Measurements from ENCODE around the gene CAP1. TPM values are rescaled to one million over a fixed set of nuclear protein-coding genes. Genes with fewer than 3 reads are reported as not detected.
A peak's percentile ranks its signal among the peaks of the same experiment; 100 is the strongest.
"Not testable (repeated sequence)": the region's sequence is repeated elsewhere in the genome, so short reads cannot be mapped to it uniquely, and the experiment has no call there.

The CAP1 gene
- total RNA-seq, 1 donor, result 270 TPM

GRCh38 chr1:40020447-40021085 lies 20.0 kb upstream of the CAP1 start:
- H3K4me1 ChIP-seq (ENCODE audit: insufficient read depth, low read length), result peaks cover 5% of the 10 kb centered on the region

DNA sequence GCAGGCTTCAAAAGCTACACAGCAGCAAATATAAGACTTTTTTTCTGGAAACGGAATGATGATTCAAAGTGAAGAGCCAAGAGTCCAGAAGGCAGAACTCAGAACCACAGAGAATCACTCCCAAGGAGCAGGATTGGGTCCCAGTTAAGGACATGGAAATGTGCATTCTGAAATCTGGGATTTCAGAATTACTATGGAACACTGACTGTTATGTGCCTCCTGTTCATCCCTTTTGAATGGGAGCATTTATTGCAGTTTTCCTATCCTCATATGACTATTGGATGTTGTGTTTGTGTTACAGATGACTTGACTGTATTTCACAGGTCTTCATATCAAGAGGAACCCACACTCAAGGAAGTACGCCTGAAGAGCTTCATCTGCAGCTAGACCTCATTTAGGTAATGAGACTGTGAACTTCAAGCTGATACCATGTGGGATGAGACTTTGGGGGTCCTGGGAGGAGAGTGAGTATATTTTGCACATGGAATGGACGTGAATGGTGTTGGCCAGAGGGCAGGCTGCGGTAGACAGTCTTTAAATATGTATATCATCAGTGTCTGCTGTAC lies 17.1 kb upstream of the CAP1 start:
- H3K27me3 ChIP-seq (ENCODE audit: insufficient read depth, low read length), result no peaks in the 10 kb centered on the region
- H3K9me3 ChIP-seq (ENCODE audit: low read depth, low read length), result no peaks in the 10 kb centered on the region
- H3K4me1 ChIP-seq (ENCODE audit: insufficient read depth, low read length), result peaks cover 5% of the 10 kb centered on the region
- no peak overlapping the region for H3K4me3 ChIP-seq (ENCODE audit: low read length)

More at GRCh38 chr1:40020447-40021085, 20.0 kb upstream of the CAP1 start:
- H3K27me3 ChIP-seq (ENCODE audit: insufficient read depth, low read length), result no peaks in the 10 kb centered on the region
- no peaks in the 10 kb centered on the region for H3K9me3 ChIP-seq (ENCODE audit: low read depth, low read length)
- H3K4me3 ChIP-seq (ENCODE audit: low read length), result no peak overlapping the region

- Histone ChIP-seq H3K27me3 (ENCODE audit: insufficient read depth, low read length) (no peaks in the 10 kb centered on the region), H3K9me3 (ENCODE audit: low read depth, low read length) (no peaks in the 10 kb centered on the region), H3K4me3 (ENCODE audit: low read length) (no peak overlapping the region), H3K4me1 (ENCODE audit: insufficient read depth, low read length) (peaks cover 10% of the 10 kb centered on the region)
These were observed 15.9 kb upstream of the CAP1 start for GRCh38 chr1:40024671-40025070.

GRCh38 chr1:40027647-40028046 lies 12.9 kb upstream of the CAP1 start:
- Histone ChIP-seq H3K4me1 (ENCODE audit: insufficient read depth, low read length) (peaks cover 13% of the 10 kb centered on the region), H3K4me3 (ENCODE audit: low read length) (no peak overlapping the region), H3K9me3 (ENCODE audit: low read depth, low read length) (no peaks in the 10 kb centered on the region), H3K27me3 (ENCODE audit: insufficient read depth, low read length) (no peaks in the 10 kb centered on the region)

DNA sequence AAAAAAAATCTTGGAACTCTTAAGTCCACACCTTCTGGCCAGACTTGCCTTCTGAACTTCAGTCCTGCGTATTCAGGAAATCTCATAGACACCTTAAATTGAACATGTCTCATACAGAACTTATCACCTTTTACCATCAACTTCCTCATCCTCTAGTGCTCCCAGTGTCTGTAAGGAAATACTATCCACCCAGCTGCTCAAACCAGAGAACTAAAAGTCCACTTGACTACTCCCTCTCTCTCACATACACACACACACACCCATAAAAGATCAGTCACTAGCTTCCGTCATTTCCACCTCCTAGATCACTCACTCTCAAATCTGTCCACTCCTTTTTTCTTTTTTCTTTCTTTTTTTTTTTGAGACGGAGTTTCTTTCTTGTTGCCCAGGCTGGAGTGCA lies 10.9 kb upstream of the CAP1 start:
- H3K9me3 ChIP-seq (ENCODE audit: low read depth, low read length), result no peaks in the 10 kb centered on the region
- no peak overlapping the region for H3K4me3 ChIP-seq (ENCODE audit: low read length)
- no peaks in the 10 kb centered on the region for H3K27me3 ChIP-seq (ENCODE audit: insufficient read depth, low read length)
- H3K4me1 ChIP-seq (ENCODE audit: insufficient read depth, low read length), result peaks cover 27% of the 10 kb centered on the region

- H3K4me1 ChIP-seq (ENCODE audit: insufficient read depth, low read length), result peaks cover 38% of the 10 kb centered on the region
- H3K9me3 ChIP-seq (ENCODE audit: low read depth, low read length), result no peaks in the 10 kb centered on the region
- no peak overlapping the region for H3K4me3 ChIP-seq (ENCODE audit: low read length)
- no peaks in the 10 kb centered on the region for H3K27me3 ChIP-seq (ENCODE audit: insufficient read depth, low read length)
These were observed 9.9 kb upstream of the CAP1 start for GRCh38 chr1:40030528-40031135.

- H3K27me3 ChIP-seq (ENCODE audit: insufficient read depth, low read length), result no peaks in the 10 kb centered on the region
- H3K4me1 ChIP-seq (ENCODE audit: insufficient read depth, low read length), result peaks cover 55% of the 10 kb centered on the region
- no peaks in the 10 kb centered on the region for H3K9me3 ChIP-seq (ENCODE audit: low read depth, low read length)
- H3K4me3 ChIP-seq (ENCODE audit: low read length), result no peak overlapping the region
These were observed 8.2 kb upstream of the CAP1 start for GRCh38 chr1:40032240-40032891.

GRCh38 chr1:40034869-40035268 lies 5.7 kb upstream of the CAP1 start:
- no peaks in the 10 kb centered on the region for H3K9me3 ChIP-seq (ENCODE audit: low read depth, low read length)
- no peak overlapping the region for H3K4me3 ChIP-seq (ENCODE audit: low read length)
- H3K27me3 ChIP-seq (ENCODE audit: insufficient read depth, low read length), result no peaks in the 10 kb centered on the region
- peaks cover 74% of the 10 kb centered on the region for H3K4me1 ChIP-seq (ENCODE audit: insufficient read depth, low read length)

- Histone ChIP-seq H3K27me3 (ENCODE audit: insufficient read depth, low read length) (no peaks in the 10 kb centered on the region), H3K4me3 (ENCODE audit: low read length) (no peak overlapping the region), H3K9me3 (ENCODE audit: low read depth, low read length) (no peaks in the 10 kb centered on the region), H3K4me1 (ENCODE audit: insufficient read depth, low read length) (peaks cover 79% of the 10 kb centered on the region)
These were observed 4.0 kb upstream of the CAP1 start for GRCh38 chr1:40036574-40036973.

DNA sequence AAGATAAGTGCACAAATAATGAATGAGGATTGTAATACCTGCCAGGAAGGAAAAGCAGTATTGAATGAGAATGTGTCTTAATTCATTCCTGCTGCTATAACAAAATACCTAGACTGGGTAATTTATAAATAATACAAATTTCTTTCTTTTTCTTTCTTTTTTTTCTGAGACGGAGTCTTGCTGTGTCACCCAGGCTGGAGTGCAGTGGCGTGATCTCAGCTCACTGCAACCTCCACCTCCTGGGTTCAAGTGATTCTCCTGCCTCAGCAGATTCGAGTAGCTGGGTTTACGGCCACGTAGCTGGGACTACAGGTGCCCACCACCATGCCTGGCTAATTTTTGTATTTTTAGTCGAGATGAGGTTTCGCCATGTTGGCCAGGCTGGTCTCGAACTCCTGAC lies 3.3 kb upstream of the CAP1 start:
- H3K27me3 ChIP-seq (ENCODE audit: insufficient read depth, low read length); H3K4me3 ChIP-seq (ENCODE audit: low read length); H3K9me3 ChIP-seq (ENCODE audit: low read depth, low read length): not testable (repeated sequence)
- H3K4me1 ChIP-seq (ENCODE audit: insufficient read depth, low read length), result peaks cover 86% of the 10 kb centered on the region

DNA sequence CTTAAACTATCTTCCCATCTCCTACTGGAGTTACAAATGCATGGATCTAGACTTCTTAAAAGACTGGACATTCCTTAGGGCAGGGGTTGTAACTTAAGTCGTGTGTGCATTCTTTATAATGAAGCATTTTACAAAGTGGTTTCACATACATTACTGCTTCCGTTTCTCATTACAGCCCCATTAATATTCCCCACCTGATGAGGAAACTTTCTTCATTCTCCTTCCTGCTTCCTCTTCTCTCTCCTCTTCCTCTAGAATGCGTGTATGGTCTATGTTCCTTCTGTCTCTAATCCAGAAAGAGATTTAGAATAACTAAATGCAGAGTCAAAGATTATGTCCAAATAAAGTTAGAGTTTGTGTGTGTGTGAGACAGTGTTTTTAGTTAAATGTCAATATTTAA lies 1.8 kb upstream of the CAP1 start:
- H3K4me3 ChIP-seq (ENCODE audit: low read length), result no peak overlapping the region
- H3K27me3 ChIP-seq (ENCODE audit: insufficient read depth, low read length), result no peaks in the 10 kb centered on the region
- peaks cover 86% of the 10 kb centered on the region for H3K4me1 ChIP-seq (ENCODE audit: insufficient read depth, low read length)
- H3K9me3 ChIP-seq (ENCODE audit: low read depth, low read length), result no peaks in the 10 kb centered on the region

GRCh38 chr1:40039245-40039756 lies 1.2 kb upstream of the CAP1 start:
- H3K9me3 ChIP-seq (ENCODE audit: low read depth, low read length), result no peaks in the 10 kb centered on the region
- H3K4me3 ChIP-seq (ENCODE audit: low read length), result peak overlapping the region; percentile 99
- H3K27me3 ChIP-seq (ENCODE audit: insufficient read depth, low read length), result no peaks in the 10 kb centered on the region
- H3K4me1 ChIP-seq (ENCODE audit: insufficient read depth, low read length), result peaks cover 86% of the 10 kb centered on the region

- Histone ChIP-seq H3K27me3 (ENCODE audit: insufficient read depth, low read length) (no peaks in the 10 kb centered on the region), H3K9me3 (ENCODE audit: low read depth, low read length) (no peaks in the 10 kb centered on the region), H3K4me3 (ENCODE audit: low read length) (peak overlapping the region; percentile 99), H3K4me1 (ENCODE audit: insufficient read depth, low read length) (peaks cover 84% of the 10 kb centered on the region)
These were observed 595 bp upstream of the CAP1 start for GRCh38 chr1:40039757-40040510.

DNA sequence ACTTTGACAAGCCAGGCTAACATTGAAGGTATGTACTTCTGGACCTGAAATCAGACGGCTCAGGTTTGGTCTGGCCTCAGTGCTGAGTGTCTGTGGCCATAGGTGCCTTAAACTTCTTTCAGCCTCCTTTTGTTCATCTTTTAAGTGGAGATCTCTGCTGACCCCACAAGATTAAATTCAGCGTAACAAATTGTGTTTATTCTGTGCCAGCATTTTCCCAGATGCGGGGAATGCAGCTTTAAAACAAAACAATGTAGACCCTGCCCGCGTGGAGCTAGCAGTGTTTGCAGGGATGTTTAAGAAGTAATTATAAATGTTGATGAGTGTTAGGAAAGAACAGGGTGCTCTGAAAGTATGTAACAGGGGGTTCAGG lies 923 bp downstream of the CAP1 start:
- H3K4me1 ChIP-seq (ENCODE audit: insufficient read depth, low read length), result peaks cover 84% of the 10 kb centered on the region
- no peaks in the 10 kb centered on the region for H3K9me3 ChIP-seq (ENCODE audit: low read depth, low read length)
- H3K27me3 ChIP-seq (ENCODE audit: insufficient read depth, low read length), result no peaks in the 10 kb centered on the region
- H3K4me3 ChIP-seq (ENCODE audit: low read length), result peak overlapping the region; percentile 99

- H3K27me3 ChIP-seq (ENCODE audit: insufficient read depth, low read length), result no peaks in the 10 kb centered on the region
- peak overlapping the region; percentile 99 for H3K4me3 ChIP-seq (ENCODE audit: low read length)
- no peaks in the 10 kb centered on the region for H3K9me3 ChIP-seq (ENCODE audit: low read depth, low read length)
- peaks cover 84% of the 10 kb centered on the region for H3K4me1 ChIP-seq (ENCODE audit: insufficient read depth, low read length)
These were observed 1.8 kb downstream of the CAP1 start for GRCh38 chr1:40042341-40042740.
